PC-3 (cell line): Measurements from ENCODE around the gene DND1.

ENCODE experiments used
- CTCF ChIP-seq: fragments of 300-600 bp; sonication (generic); conservative IDR thresholded peaks from 2 replicates; pipeline ENCODE4 v1.5.1; 2017; ENCODE audit warnings: antibody characterized with exemption, low read depth, mild to moderate bottlenecking, low read length
- EZH2 ChIP-seq: fragments of 300-600 bp; sonication (generic); IDR thresholded peaks from one replicate; pipeline ENCODE4 v1.6.1; 2017; ENCODE audit warnings: antibody characterized with exemption, mild to moderate bottlenecking, low read length; ENCODE audit not compliant: unreplicated experiment
- EZH2phosphoT487 ChIP-seq: fragments of 300-600 bp; sonication (generic); IDR thresholded peaks from 2 replicates; pipeline ENCODE4 v1.6.1; 2018; ENCODE audit warnings: mild to moderate bottlenecking, antibody characterized with exemption, low read length, borderline replicate concordance

DNA sequence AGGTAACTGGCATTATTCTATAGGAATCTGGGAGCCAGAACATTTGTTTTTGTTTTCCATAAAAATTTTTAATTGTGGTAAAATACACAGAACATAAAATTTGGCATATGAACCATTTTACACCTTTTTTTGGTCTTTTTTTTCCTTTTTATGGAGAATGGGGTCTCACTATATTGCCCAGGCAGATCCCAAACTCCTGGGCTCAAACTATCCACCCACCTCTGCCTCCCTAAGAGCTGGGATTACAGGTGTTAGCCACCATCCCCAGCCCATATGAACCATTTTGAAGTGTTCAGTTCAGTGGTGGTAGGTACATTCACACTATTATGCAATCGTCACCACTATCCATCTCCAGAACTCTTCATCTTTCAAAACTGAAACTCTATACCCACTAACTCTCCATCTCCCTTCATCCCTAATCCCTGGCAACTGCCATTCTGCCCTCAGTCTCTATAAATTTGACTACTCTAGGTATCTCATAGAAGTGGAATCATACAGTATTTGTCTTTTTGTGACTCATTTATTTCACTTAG is 40.3 kb upstream of the DND1 start:
- TF ChIP-seq CTCF (no peak), EZH2 (no peak), EZH2phosphoT487 (no peak)
